Measurements from ENCODE around the gene MYCBPAP.

The MYCBPAP gene

GRCh38 chr17:50507871-50508572 lies at the start of gene MYCBPAP:
Gene MYCBPAP (plus strand): TSS chr17:50508439. CDS start chr17:50508675, 236 bp downstream.
- peak; percentile 80 for DNase-seq

- no peak for DNase-seq
Observed at GRCh38 chr17:50458701-50459676, 49.2 kb upstream of the MYCBPAP start.

GRCh38 chr17:50459756-50460155 lies 48.5 kb upstream of the MYCBPAP start:
- DNase-seq: no peak

GRCh38 chr17:50460831-50461526 lies 47.3 kb upstream of the MYCBPAP start:
- no peak for DNase-seq

- DNase-seq: no peak
Observed at GRCh38 chr17:50461550-50462132, 46.6 kb upstream of the MYCBPAP start.

- DNase-seq: no peak
Observed at GRCh38 chr17:50462446-50462845, 45.8 kb upstream of the MYCBPAP start.

GRCh38 chr17:50464121-50464520 lies 44.1 kb upstream of the MYCBPAP start:
- DNase-seq: no peak

- DNase-seq: no peak
Observed at GRCh38 chr17:50464736-50465135, 43.5 kb upstream of the MYCBPAP start.

GRCh38 chr17:50465171-50465570 lies 43.1 kb upstream of the MYCBPAP start:
- no peak for DNase-seq

- no peak for DNase-seq
Observed at GRCh38 chr17:50465635-50466034, 42.6 kb upstream of the MYCBPAP start.

GRCh38 chr17:50466371-50467113 lies 41.7 kb upstream of the MYCBPAP start:
- DNase-seq: no peak

- DNase-seq: no peak
Observed at GRCh38 chr17:50467114-50467854, 41.0 kb upstream of the MYCBPAP start.

GRCh38 chr17:50467855-50468303 lies 40.4 kb upstream of the MYCBPAP start:
- no peak for DNase-seq

GRCh38 chr17:50468304-50469207 lies 39.7 kb upstream of the MYCBPAP start, which contains the start of gene CHAD:
Gene CHAD (minus strand): TSS chr17:50468880. CDS start chr17:50468813, 67 bp downstream.
- no peak for DNase-seq

GRCh38 chr17:50469208-50469605 lies 39.0 kb upstream of the MYCBPAP start:
- no peak for DNase-seq

- DNase-seq: no peak
Observed at GRCh38 chr17:50469671-50470305, 38.5 kb upstream of the MYCBPAP start.

- DNase-seq: no peak
Observed at GRCh38 chr17:50470426-50470825, 37.8 kb upstream of the MYCBPAP start.

GRCh38 chr17:50471009-50471905 lies 37.0 kb upstream of the MYCBPAP start:
- no peak for DNase-seq
